NT2/D1 (cell line): Measurements from ENCODE around the gene C3.

ENCODE experiments used
- DNase-seq: peaks from one replicate; pipeline ENCODE4 v3.0.0-alpha.2; 2011; ENCODE audit warnings: low read depth, low spot score
- H3K27me3 ChIP-seq: 2 replicates; pipeline ENCODE4 v1.6.0; 2011; ENCODE audit warnings: mild to moderate bottlenecking; ENCODE audit not compliant: insufficient read length, insufficient read depth
- H3K36me3 ChIP-seq: 2 replicates; pipeline ENCODE4 v1.6.1; 2011; ENCODE audit warnings: mild to moderate bottlenecking, low read length, mixed read lengths; ENCODE audit not compliant: insufficient read depth, insufficient read length
- H3K4me1 ChIP-seq: 2 replicates; pipeline ENCODE4 v1.5.1; 2011; ENCODE audit not compliant: insufficient read depth, insufficient read length
- H3K4me3 ChIP-seq: 2 replicates; pipeline ENCODE4 v1.5.1; 2011; ENCODE audit warnings: low read depth; ENCODE audit not compliant: insufficient read length
- H3K9ac ChIP-seq: 2 replicates; pipeline ENCODE4 v1.6.0; 2011; ENCODE audit warnings: low read depth; ENCODE audit not compliant: insufficient read length
- H3K9me3 ChIP-seq: 2 replicates; pipeline ENCODE4 v1.5.1; 2011; ENCODE audit warnings: mild to moderate bottlenecking, low read length; ENCODE audit not compliant: insufficient read depth
- SUZ12 ChIP-seq: IDR thresholded peaks from 2 replicates; pipeline ENCODE4 v1.6.1; 2011; ENCODE audit not compliant: insufficient read length, insufficient read depth; ENCODE audit errors: extremely low read depth
- YY1 ChIP-seq: IDR thresholded peaks from 2 replicates; pipeline ENCODE4 v1.6.1; 2011; ENCODE audit not compliant: insufficient read length, insufficient read depth
- ZNF274 ChIP-seq: IDR thresholded peaks from 2 replicates; pipeline ENCODE4 v1.6.1; 2011; ENCODE audit warnings: mild to moderate bottlenecking, low read depth, low read length

C3 gene

DNA sequence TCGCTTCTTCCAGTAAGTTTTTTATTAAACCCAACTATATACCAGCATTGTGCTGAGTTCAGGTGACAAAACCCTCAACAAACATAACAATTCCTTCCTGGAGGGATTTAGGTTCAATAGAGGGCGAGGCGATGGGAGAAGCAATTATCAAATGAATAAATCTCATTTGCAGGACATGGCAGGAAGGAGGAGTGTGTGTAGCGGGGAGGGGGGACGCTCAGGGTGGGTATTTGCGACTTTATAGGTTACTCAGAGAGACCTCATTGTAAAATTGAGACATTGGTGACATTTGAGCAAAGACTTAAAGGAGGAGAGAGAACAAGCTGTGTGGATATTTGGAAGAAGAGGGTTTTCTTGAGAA is 3.9 kb downstream of the C3 start:
- no peaks in the 10 kb centered on the region for H3K27me3 ChIP-seq
- no peak for DNase-seq
- H3K4me1 ChIP-seq = peaks cover 8% of the 10 kb centered on the region
- H3K4me3 ChIP-seq = no peak overlapping the region
- TF ChIP-seq YY1 = no peak
- TF ChIP-seq SUZ12 = no peak
- TF ChIP-seq ZNF274 = no peak
- H3K9me3 ChIP-seq = no peaks in the 10 kb centered on the region
- no peak overlapping the region for H3K9ac ChIP-seq
- peaks cover 6% of the 10 kb centered on the region for H3K36me3 ChIP-seq

DNA sequence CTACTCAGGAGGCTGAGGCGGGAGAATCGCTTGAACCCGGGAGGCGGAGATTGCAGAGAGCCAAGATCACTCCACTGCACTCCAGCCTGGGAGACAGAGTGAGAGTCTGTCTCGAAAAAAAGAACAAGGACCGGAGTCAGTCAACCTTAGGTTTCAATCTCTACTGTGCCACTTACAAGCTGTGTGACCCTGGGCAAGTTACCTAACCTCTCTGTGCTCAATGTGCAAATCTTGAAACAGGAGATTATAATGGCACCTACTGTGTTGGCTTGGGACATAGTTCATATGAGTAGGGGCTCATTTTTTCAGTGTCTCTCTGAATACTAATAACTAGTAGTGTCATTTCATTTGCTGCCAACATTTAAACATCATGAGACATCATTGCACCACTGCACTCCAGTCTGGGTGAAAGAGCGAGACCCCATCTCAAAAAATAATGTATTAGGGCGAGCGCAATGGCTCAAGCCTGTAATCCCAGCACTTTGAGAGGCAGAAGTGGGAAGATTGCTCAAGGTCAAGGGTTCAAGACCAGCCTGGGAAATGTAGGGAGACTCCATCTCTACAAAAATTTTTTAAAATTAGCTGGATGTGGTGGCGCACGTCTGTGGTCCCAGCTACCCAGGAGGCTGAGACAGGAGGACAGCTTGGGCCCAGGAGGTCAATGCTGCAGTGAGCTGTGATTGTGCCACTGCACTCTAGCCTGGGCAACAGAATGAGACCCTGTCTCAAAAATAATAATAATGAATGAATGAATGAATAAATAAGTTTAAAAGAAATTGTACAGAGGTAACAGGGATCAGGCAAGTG is 5.5 kb downstream of the C3 start:
- TF ChIP-seq YY1 (no peak), ZNF274 (no peak), SUZ12 (no peak)
- H3K4me1 ChIP-seq = peaks cover 10% of the 10 kb centered on the region
- peaks cover 3% of the 10 kb centered on the region for H3K27me3 ChIP-seq
- no peak overlapping the region for H3K4me3 ChIP-seq
- no peak for DNase-seq
- H3K9ac ChIP-seq = no peak overlapping the region
- H3K36me3 ChIP-seq = peaks cover 6% of the 10 kb centered on the region
- no peaks in the 10 kb centered on the region for H3K9me3 ChIP-seq

- peaks cover 7% of the 10 kb centered on the region for H3K4me1 ChIP-seq
- TF ChIP-seq YY1 = no peak
- TF ChIP-seq ZNF274 = no peak
- TF ChIP-seq SUZ12 = no peak
- peaks cover 6% of the 10 kb centered on the region for H3K36me3 ChIP-seq
- no peaks in the 10 kb centered on the region for H3K9me3 ChIP-seq
- H3K4me3 ChIP-seq = no peak overlapping the region
- DNase-seq = no peak
- H3K9ac ChIP-seq = no peak overlapping the region
- H3K27me3 ChIP-seq = peaks cover 4% of the 10 kb centered on the region
Observed at GRCh38 chr19:6713773-6714692, 6.4 kb downstream of the C3 start.

DNA sequence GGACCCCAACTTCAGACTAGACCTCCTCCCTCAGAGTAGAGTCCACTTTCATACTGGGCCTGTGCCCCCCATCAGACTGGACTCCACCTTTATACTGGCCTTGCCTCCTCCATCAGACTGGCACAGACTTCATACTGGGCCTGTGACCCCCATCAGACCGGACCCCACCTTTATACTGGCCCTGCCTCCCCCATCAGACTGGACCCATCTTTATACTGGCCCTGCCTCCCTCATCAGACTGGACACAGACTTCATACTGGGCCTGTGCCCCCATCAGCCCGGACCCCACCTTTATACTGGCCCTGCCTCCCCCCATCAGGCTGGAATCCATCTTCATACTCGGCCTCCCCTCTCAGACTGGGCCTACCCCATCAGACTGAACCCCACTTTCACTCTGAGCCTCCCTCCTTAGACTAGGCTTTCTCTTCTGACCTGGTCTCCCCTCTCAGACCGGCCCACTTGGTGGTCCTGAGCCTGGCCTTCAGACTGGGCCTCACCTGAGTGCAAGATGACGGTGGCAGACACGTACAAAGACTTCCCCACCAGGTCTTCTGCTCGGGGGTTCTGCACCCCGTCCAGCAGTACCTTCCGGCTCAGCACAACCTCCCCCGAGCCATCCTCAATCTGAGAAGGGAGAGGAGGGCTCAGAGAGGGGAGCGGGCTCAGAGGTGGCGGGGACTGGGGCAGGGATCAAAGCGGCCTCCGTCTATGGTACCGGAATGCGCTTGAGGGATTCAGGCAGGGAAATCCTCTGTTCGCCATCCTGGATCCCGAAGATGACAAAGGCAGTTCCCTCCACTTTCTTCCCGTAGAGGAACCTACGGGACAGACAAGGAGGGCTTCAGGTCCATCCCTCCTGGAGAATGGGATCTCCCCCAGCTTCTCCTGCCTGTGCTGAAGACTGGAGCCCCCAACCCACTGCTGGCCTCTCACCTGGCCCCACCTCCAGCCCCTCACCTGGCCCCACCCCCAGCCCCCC is 7.5 kb downstream of the C3 start:
- H3K4me1 ChIP-seq = peaks cover 7% of the 10 kb centered on the region
- H3K9me3 ChIP-seq = no peaks in the 10 kb centered on the region
- no peak for DNase-seq
- peaks cover 4% of the 10 kb centered on the region for H3K27me3 ChIP-seq
- no peak overlapping the region for H3K4me3 ChIP-seq
- H3K9ac ChIP-seq = no peak overlapping the region
- peaks cover 6% of the 10 kb centered on the region for H3K36me3 ChIP-seq
- no peak for TF ChIP-seq ZNF274
- TF ChIP-seq YY1 = no peak
- TF ChIP-seq SUZ12 = no peak

- TF ChIP-seq ZNF274 (no peak), YY1 (no peak), SUZ12 (no peak)
- no peak overlapping the region for H3K9ac ChIP-seq
- peaks cover 4% of the 10 kb centered on the region for H3K27me3 ChIP-seq
- no peak overlapping the region for H3K4me3 ChIP-seq
- peaks cover 7% of the 10 kb centered on the region for H3K4me1 ChIP-seq
- H3K9me3 ChIP-seq = no peaks in the 10 kb centered on the region
- no peak for DNase-seq
- peaks cover 6% of the 10 kb centered on the region for H3K36me3 ChIP-seq
Observed at GRCh38 chr19:6712231-6712630, 8.2 kb downstream of the C3 start.

DNA sequence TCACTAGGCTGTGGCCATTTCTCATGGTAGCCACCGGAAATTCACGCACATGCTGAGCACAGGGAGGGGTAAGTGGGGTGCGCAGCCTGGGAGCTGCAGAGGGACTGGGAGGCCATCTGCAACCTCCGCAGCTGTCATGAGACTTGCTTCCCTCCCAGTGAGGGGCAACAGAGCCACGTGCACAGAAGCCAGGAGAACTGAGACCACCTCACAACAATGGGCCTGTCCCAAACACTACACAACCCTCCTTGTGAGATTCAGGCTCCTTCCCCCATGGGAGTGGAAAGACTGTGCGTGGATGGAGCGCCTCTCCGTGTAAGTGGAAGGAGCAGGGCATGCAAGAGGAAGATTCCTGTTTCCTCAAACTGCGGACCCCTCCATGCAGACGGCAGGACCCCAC is 8.8 kb downstream of the C3 start:
- H3K9ac ChIP-seq = no peak overlapping the region
- H3K27me3 ChIP-seq = peaks cover 4% of the 10 kb centered on the region
- DNase-seq = no peak
- no peaks in the 10 kb centered on the region for H3K9me3 ChIP-seq
- TF ChIP-seq YY1 (no peak), ZNF274 (no peak), SUZ12 (no peak)
- peaks cover 6% of the 10 kb centered on the region for H3K36me3 ChIP-seq
- peaks cover 7% of the 10 kb centered on the region for H3K4me1 ChIP-seq
- no peak overlapping the region for H3K4me3 ChIP-seq
